GM18505 (cell line): ENCODE data around the gene FRG1.
"Not testable (repeated sequence)": the region's sequence is repeated elsewhere in the genome, so short reads cannot be mapped to it uniquely, and the experiment has no call there.

ENCODE experiments used
- ATAC-seq: cut with Tn5 transposase; IDR thresholded peaks from one replicate; pipeline ENCODE4 v1.9.1; 2021; ENCODE audit not compliant: unreplicated experiment
- POLR2A ChIP-seq: IDR thresholded peaks from 4 replicates; pipeline ENCODE4 v1.6.1; 2011; ENCODE audit warnings: borderline replicate concordance; ENCODE audit not compliant: insufficient read depth, insufficient read length; ENCODE audit errors: extremely low read depth

FRG1 gene

DNA sequence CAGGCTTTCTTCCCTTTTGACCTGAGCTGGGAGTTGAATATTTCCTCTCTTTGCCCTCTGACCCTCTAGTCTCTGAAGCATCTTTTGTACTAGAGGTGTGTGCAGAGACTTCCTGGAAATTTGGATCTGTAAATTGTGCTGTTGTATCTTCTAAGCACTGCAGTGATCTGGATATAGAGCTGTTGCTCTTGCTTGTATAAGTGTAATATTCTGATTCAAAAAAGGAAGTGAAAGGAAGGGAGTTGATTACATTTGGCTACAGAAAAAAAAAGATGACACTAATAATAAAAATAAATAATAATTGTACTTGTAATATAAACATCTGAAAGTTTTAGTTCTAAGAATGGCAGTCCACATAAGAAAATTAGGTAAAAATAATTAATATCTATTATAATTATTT, 33.0 kb downstream of the FRG1 start:
- ATAC-seq, result no peak
- TF ChIP-seq POLR2A, result no peak

- TF ChIP-seq POLR2A, result no peak
- no peak for ATAC-seq
These were observed 33.4 kb downstream of the FRG1 start for GRCh38 chr4:189974056-189974455.

DNA sequence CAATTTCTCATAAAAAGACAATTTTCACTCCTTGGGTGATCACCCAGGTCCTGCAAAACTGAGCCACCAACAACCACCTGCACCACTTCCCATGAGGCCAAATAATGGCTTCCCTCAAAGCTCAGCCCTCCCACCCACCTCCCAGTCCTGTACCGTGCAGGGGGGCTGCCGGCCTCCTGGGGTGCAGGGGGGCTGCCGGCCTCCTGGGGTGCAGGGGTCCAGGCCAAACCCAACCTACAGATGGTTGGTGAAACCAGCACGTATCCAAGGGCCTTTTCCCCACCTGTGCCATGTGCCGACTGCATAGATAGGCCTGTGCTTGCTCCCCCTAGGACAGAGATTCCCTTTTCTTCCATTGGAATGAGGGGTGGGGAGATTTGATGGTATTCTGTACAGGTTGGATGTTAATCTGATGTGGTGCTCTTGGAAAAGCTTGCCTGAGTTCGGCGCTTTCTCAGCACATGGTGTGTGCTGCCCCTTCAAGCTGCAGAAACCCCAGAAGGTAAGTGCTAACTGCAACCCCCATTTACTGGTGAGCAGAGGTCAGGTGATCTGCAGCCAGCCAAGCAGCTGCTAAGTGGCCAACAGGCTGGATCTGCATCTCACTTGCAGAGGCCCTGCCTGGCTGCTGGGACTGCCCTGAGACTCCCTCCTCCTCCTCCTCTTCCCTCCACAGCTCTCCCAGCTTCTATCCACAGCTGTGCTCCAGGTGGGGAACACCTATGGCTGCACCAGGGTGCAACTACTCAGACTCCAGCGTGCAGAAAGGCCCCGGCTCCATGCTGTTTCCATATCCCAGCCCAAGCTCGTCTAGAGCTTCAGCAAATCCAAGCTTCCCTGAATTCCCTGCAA, 38.8 kb downstream of the FRG1 start:
- TF ChIP-seq POLR2A, result no peak
- ATAC-seq, result no peak

GRCh38 chr4:189980292-189980691, 39.6 kb downstream of the FRG1 start:
- not testable (repeated sequence) for ATAC-seq

- no peak for TF ChIP-seq POLR2A
These were observed 41.3 kb downstream of the FRG1 start for GRCh38 chr4:189981970-189982369.

DNA sequence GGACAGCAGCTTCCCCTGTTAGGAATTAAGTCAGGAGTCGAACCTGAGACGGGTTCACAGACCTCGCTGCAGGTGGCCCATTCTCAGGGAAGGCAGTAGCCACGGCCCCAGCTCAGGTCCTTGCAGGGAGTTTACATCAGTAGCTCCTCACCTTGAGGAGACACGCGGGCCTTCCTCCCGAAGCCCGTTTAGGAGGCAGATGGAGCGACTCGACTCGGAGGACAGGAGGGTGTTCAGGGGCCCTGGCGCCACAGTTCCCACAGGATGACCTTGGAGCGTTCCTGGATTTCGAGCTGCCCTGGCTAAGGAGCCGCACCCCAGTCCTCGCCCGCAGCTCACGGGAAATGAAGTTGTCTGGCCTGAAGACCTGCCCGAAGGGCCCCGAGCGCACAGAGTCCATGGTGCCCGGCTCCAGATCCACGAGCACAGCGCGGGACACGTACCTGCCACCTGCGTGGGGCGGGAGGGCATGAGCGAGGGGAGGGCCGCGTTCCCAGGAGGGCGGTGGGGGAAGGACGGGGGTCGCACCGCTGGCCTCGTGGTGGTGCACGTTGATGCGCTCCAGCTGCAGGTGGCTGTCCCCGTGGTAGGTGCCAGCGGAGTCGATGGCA, 43.3 kb downstream of the FRG1 start:
- ATAC-seq, result not testable (repeated sequence)

More at GRCh38 chr4:189981970-189982369, 41.3 kb downstream of the FRG1 start:
- ATAC-seq, result no peak

DNA sequence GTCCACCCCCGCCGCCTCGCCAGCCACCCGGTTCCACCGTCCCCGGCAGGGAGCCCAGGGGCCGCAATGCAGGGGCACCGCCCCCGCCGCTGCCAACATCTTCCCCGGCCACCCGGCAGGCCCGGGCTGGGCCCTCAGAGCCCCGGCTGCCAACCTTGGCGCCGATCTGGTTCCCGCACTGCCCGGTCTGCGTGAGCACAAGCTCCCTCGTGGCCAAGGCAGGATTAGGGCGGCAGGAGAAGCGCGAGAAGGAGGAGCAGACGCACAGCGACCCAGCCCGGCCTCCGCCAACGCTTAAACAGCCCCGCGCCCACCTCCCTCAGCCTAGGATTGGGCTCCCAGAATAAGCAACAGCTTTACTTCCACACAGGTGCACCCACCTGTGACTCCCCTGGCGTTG, 44.0 kb downstream of the FRG1 start:
- not testable (repeated sequence) for ATAC-seq

GRCh38 chr4:189985651-189986243, 45.1 kb downstream of the FRG1 start:
- ATAC-seq, result not testable (repeated sequence)

DNA sequence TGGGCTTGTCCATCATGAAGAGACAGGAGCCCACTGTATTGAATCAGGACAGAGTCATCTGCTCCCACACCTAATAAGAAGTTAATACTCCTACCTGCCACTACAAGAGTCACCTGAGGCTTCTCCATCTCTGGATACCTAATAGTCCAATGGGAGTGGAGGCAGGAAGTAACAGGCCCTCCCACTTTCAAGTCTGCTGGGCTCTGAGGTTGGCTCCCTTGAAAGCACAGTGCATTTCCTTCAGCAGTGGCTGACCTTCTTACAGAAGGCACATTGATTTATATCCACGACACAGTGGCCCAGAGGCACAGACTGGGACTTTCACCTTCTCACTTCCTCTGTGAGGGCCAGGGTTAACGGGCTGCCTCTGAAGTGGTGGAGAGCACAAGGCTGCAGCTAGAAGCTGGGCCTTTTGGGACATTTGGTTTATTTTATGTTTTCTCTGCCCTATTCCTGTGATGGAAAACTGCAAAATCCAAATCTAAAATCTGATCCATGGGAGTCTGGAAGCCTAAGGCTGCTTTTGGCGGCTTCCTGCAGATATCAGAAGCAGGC, 48.3 kb downstream of the FRG1 start:
- ATAC-seq, result peak; percentile 59
- no peak for TF ChIP-seq POLR2A

DNA sequence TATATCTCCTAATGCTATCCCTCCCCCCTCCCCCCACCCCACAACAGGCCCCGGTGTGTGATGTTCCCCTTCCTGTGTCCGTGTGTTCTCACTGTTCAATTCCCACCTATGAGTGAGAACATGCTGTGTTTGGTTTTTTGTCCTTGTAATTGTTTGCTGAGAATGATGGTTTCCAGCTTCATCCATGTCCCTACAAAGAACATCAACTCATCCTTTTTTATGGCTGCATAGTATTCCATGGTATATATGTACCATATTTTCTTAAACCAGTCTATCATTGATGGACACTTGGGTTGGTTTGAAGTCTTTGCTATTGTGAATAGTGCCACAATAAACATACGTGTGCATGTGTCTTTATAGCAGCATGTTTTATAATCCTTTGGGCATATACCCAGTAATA, 49.3 kb downstream of the FRG1 start:
- ATAC-seq, result not testable (repeated sequence)
